Cortex of kidney (tissue), 1 donor: ENCODE data around the gene TRIOBP.

ENCODE experiments used
- DNase-seq: peaks from one replicate; lab custom pipeline; 2025; lab: John Stamatoyannopoulos, UW

The TRIOBP gene

DNA sequence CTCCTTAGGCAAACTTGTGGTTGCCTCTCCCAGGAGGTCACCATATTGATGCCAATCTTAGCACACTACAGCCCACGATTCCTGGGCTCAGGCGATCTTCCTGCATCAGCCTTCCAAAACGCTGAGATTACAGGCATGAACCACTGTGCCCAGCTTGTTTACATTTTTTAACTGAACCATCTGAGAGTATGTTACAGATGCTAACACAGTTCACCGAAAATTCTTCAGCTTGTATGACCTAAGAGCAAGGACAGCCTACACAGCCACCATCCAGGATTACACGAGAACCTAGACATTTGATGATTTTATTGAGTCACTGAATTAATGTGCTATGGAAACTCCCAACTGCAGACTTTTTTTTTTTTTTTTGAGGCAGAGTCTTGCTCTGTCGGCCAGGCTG is 27.3 kb upstream of the TRIOBP start:
- no peak for DNase-seq

DNA sequence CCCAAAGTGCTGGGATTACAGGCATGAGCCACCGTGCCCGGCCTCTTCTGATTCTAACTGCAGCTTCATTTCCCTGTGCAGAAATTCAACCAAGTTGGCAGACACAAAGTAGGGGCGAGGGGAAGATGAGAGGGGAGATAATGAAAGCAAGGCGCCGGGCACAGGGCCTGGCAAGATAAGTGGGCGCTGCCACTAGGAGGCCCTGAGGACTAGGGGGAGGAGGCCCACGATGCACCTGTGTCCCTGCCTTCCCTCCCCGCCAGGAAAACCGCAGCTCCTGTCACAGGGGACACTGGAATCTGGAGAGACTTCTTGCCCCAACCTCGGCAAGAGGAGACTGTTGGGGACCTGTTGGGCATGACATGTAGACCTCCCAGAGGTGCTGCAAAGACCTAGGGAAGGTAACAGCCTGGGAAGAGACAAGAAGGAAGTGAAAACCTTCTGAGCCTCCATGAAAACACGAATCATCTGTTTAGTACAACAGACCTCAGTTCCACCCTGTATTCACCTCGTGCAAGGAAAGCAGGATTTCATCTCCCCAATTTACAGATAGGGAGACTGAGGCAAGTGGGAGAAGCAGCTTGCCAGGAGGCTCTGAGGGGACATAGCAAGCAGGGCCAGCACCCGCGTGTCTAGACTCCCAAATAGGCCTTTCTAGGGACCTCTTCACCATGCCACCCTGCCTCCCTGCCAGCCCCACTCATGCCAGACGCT is 24.5 kb upstream of the TRIOBP start:
- DNase-seq: no peak

DNA sequence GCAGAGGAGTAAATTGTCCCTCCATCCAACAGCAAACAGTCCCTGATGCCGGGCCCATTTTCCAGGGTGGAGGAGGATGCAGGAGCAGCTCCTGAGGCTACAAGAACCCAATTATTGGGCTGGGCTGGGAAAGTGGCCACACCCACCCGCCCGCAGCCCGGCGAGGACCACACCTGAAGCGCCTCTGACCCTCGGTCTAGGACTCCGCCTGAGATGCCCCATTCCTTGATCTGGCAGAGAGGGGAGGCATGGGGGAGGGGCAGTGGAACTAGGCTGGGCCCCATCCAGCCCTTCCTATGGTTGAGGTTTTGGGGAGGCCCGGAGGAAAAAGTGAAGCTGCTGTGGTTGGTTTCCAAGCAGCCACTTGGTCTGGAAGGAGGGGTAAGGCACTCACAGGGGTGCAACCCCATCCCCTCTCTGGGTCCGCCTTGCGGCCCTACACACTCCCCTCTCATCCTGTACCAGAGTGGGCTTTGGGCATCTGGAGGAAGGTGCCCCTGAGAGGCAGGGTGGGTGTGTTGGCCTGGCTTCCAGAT is 23.9 kb upstream of the TRIOBP start:
- no peak for DNase-seq

DNA sequence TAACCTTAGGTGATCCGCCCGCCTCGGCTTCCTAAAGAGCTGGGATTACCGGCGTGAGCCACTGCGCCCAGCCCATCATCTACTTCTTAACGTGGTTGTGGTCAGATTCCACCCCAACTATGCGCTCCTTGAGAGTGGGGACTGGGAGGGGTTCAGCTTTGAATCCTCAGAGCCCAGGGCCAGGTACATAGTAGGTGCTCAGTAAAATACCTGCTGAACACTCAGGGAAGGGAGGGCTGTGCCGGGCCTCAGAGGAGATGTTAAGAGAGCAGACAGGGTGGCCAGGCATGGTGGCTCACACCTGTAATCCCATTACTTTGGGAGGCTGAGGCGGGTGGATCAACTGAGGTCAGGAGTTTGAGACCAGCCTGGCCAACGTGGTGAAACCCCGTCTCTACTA is 22.6 kb upstream of the TRIOBP start:
- no peak for DNase-seq

DNA sequence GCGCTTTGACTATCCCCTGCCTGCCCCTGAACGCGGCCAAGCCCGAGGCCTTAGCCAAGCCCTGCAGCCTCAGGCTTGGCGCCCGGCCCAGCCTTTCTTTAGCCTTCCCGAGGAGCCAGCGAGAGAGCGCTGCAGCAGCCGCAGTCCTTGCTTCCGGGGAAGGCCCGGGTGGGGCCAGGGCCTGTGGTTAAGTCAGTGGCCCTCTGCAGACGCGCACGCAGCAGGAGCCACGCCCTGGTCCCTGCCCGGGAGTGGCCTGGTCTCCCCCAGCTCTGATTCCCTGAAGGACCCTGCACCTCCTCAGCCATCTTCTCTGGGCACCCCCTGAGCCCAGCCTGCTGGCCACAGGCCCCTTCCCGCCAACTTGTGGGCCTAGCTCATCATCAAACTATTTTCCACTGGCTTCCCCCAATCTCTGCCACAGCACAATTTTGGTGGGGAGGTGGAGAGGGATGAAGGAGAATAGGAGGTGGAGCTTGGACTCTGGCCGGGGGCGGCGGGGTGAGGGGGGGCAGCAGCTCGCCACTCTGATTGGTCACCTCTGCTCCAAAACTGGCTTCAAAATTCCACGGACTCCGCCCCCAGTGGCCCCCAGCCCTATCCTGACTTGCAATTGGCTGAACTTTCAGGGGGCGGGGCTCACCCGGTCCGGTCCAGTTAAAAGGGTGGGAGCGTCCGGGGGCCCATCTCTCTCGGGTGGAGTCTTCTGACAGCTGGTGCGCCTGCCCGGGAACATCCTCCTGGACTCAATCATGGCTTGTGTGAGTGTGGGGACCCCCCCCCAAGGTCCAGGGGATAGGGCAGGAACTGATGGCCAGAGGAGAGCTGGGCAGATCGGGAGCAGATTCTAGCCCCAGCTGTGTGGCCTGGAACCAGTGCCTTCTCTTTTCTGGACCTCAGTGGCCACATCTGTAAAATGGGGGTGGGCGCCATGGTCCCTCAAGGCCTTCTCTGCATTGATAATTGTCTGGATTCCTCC is 21.6 kb upstream of the TRIOBP start, which contains the start of gene LGALS1:
Gene LGALS1, plus strand, starts transcription at position 686 of the 979 bp plus-strand sequence. Its CDS starts 67 bp downstream, at position 753.
- DNase-seq: no peak

DNA sequence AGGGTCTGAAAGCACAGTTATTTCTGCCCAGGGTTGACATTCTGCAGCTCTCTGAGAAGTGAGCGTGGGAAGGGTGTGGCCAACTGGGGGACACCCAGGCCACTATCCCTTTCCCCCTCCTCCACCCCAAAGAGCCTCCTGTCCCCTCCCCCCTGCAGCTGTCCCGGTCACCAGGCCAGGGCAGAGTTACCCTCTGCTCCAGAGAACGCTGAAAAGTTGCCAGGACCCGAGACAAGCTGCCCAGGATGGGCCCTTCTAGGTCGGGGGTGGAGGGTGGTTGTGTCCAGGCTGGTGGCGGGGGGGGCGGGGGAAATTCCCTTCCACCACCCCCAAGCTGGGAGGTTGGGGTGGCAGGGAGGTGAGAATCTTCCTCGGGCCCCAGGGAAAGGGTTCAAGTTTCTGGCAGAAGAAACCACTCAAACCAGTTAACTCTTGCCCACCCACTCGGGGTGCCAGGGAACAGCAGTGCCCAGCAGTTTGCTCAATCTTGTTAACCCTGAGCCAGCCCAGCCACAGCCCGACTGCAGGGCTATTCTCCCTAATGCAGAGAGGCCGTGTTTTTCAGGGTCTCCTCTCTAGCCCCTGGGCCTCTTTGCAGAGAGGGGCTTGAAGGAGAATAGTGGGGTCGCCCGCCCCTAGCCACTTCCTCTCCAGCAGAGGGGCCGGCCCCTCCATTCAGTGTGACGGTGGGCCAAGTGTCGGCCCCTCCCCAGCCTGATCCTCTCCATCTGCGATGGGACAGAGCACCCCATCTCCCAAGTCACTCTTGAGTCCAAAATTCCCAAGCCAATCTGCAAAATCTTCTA is 20.7 kb upstream of the TRIOBP start:
- DNase-seq: no peak

DNA sequence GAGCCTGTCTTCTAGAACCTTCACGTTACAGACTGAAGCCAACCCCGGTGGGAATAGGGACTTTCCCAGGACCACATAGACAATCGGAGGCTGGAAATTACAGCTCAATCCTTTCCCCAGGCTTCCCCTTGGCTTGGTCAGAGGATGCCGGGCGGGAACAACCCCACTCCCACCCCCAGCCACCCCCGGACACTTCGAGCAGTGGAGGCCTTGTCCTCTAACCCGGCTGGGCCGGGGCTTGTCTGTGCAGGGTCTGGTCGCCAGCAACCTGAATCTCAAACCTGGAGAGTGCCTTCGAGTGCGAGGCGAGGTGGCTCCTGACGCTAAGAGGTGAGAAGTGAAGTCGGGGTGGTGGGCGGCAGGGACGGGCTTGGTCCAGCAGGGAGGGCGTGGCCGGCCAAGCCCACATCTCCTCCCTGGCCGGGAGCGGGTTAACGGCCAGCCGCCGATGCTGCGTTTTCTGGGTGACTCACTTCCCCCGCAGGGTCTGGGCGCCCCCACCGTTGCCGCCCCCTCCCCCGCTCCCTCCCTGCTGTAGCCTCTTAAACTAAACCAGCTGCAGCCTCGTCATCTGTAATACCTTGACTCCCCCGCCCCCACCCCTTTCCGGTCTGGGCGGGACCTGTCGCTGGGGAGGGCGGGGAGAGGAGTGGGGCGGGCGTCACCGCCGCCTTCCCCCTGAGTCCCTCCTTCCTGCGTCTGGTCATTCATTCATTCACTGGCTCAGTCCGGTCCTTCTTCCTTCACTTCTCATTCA is 19.9 kb upstream of the TRIOBP start:
- DNase-seq: no peak

DNA sequence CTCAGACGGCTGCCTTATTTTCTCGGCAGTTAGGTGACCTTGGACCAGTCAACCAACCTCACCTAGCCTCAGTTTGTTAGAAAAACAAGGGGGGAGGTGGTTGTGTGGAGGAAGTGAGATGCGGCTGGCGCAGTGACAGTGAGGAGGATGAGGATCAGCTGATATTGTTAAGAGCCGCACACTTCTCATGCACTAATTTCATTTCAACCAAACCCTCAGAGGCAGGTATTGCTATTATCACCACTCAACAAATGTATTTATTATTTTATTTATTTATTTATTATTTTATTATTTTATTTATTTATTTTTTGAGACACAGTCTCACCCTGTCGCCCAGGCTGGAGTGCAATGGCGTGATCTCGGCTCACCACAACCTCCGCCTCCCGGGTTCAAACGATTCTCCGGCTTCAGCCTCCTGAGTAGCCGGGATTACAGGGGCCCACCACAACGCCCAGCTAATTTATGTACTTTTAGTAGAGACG is 19.3 kb upstream of the TRIOBP start:
- DNase-seq: no peak

DNA sequence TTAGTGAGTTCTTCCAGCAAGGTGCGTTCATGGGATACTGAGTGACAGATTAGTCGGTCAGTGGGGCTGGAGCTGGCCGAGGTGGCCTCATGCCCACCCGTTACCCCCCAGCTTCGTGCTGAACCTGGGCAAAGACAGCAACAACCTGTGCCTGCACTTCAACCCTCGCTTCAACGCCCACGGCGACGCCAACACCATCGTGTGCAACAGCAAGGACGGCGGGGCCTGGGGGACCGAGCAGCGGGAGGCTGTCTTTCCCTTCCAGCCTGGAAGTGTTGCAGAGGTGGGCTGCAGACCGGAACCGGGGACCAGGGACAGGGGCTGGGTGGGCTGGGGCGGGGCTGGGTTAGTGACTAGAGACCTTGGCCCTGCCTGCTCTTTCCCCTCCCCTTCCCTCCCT is 18.5 kb upstream of the TRIOBP start:
- DNase-seq: no peak

DNA sequence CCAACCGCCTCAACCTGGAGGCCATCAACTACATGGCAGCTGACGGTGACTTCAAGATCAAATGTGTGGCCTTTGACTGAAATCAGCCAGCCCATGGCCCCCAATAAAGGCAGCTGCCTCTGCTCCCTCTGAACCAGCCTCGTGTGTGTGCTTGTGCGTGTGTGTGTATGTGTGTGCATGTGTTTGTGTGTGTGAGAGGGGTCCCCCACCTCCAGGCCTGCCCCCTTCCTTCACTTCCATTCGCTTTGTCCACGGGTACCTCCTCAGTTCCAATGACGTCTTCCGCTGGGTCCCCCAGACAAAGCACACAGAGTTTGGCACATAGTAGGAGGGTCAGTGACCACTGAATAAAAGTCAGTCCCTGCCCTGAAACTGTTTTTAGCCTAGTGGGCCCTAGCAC is 17.2 kb upstream of the TRIOBP start:
- DNase-seq: no peak

DNA sequence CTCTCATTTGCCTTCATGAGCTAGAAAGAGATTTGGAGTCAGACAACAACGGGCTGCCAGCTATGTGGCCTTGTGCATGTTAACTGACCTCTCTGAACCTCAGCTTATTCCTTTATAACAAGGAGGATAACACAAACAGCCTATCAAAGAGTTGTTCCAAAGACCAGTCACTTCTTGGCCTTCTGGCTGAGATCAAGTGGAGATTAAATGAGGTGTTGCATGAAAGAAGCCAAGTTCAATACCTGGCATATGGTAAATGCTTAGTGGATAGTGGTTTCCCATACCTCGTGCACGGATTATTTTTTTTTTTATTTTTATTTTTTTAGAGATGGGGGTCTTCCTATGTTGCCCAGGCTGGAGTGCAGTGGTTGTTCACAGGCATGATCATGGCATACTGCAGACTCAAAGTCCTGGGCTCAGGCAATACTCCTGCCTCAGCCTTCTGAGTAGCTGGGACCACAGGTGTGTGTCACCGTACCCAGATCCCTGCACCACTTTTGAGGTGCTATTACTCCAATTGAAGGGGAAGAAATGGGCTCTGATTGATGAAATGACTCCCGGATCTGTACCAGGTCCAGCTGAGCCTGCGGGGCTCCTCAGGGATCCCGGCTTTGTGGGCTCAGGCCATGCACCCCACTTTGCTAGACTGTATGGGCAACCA is 16.5 kb upstream of the TRIOBP start:
- DNase-seq: no peak

DNA sequence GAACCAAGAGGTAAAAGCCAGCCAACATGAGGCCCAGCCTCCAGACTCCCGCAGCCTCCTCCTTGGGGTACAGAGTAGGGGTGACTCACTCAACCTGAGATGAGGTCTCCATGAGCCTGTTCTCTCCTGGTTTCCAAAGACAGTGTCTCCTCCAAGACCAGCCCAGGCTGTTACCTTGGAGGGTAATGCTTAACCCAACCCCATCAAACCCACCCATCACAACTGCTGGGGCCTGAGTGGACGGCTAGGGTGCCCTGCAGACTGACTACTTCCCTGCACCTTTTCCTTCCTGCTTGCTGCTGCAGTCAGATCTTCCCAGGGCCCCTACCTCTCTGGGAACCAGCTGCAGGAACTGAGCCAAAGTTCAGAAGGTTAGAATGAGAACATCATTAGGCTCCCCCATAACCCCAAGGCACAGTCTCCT is 15.8 kb upstream of the TRIOBP start:
- DNase-seq: no peak

DNA sequence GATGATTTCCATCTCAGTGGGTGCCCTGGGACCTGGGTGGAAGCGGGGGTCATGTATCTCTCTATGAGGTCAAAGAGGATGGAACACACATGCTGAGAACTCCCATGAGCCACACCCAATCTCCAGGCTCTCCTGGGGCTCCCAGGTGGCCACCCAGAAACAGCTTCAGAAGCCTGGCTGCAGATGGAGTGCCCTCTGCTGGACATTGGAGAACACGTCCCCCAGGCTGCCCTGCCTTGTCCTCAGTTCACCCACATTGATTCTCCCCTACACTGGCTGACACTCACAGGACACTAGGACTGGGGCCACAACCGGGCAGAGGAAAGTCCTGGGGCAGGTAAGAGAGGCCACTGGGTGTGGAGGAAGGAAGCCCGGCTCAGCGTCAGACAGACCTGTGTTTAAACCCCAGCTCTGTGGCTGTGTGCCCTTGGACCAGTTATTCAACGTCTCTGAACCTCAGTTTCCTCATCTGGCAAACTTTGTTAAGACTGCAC is 15.2 kb upstream of the TRIOBP start:
- no peak for DNase-seq

DNA sequence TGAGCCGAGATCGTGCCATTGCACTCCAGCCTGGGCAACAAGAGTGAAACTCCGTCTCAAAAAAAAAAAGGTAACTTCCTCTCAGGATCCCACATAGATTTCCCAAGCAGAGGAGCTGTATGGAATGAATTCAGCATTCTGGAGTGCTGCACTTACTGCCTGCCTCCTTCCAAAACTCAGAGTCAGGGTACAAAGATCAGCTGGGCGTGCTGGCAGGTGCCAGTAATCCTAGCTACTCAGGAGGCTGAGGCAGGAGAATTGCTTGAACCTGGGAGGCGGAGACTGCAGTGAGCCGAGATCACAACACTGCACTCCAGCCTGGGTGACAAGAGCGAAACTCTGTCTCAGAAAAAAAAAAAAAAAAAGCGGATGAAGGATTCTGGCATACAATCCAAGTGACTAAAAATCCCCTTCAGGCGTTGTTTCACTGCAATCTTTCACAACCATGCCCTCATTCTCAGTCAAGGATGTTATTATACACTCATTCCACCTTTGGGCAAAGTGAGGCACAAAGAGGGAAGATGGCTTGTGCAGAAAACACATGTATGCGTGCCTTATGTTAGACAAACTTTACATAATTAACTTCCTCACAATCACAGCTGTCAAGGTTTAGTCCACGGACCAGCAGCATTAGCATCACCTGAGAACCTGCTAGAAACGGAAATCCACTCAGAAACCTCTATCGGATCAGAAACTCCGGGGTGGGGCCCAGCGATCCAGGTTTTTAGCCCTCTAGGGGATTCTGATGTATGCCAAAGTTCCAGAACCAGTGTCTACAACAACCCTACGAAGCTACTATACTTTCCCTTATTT is 11.8 kb upstream of the TRIOBP start:
- DNase-seq: no peak

DNA sequence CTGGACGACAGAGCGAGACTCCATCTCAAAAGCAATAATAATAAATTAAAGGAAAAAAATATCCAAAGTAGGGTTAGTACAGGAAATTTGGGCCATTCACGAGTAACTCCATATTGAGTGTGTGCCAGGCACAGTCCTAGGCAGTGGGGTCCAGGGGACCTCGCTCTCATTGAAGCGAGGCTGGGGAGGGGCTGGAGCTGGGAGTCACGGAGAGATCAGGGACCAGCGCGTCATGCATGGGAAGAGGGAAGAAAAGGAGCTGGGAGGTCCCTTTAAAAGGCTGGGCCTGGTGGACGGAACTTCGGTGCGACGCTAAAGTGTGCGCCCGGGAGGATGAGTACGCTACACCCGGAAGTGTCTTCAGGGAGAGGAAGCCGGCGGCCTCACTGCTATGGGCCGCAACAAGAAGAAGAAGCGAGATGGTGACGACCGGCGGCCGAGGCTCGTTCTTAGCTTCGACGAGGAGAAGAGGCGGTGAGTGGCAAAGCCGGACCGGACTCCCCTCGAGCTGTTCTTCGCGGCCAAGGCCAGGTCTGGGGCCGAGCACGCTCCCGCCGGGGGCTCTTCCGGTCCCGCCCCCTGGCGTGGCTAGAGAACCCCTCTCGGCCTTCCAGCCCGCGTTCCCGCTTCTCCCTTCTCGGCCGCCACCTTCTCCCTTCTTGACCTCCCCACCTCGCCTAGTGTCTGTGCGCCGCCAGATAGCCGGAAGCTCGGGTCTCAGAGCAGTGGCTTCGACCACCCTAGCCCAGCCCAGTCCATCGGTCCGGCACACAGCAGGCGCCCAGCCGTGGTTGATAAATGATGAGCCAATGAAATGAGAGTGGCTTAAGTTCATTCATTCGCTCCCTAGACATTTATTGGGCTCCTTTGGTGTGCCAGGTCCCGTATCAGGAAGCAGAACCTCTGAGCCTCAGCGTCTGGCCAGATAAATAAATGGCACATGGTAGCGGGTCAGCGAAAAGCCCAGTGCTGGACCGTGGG is 10.6 kb upstream of the TRIOBP start, which contains the start of gene NOL12:
Gene NOL12, plus strand, starts transcription at position 342 of the 981 bp plus-strand sequence. Its CDS starts 50 bp downstream, at position 392.
- no peak for DNase-seq

DNA sequence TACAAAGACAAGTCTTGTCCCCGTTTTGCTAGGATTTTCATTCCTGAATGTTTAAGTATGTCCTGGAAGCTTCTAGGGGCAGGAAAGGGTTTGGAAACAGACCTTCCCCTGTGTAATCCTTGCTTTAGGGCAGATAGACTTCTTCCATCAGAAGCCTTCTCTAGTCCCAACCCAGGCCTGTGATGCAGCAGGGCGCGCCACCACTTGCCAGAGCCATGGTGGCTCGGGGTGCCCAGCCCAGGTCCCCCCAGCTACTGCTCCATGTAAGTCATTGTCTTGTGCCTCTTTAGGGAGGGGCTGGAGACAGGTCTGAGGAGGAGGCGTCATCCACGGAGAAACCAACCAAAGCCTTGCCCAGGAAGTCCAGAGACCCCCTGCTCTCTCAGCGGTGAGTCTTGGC is 6.4 kb upstream of the TRIOBP start:
- DNase-seq: no peak

DNA sequence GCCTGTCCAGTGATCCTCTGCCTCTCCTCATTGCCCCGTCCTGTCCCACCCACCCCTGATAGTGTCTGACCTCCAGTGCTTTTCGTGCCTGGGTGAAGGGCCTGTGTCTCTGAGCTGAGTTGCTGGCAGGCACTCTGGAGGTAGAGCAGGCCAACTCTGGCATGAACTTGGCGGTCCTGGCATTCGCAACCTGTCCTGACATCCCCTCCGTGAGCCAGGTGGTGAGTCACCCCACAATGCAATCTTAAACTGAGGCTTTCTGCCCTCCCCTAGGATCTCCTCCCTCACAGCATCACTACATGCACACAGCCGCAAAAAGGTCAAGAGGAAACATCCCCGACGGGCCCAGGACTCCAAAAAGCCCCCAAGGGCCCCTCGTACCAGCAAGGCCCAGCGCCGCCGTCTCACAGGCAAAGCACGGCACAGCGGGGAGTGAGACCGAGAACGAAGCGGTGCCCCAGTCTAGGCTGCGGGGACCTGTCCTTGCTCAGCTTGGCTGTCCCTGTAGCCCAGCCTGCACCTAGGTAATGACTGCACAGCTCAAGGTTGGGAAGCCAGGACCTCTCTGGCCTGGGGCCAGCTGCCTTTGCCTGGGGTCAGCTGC is 5.8 kb upstream of the TRIOBP start:
- DNase-seq: no peak
